Femur (tissue), 1 donor: Measurements from ENCODE around the gene HOXA11.

Experiments used
- DNase-seq: peaks from one replicate; pipeline ENCODE4 v3.0.0-alpha.2; 2017

The HOXA11 gene

DNA sequence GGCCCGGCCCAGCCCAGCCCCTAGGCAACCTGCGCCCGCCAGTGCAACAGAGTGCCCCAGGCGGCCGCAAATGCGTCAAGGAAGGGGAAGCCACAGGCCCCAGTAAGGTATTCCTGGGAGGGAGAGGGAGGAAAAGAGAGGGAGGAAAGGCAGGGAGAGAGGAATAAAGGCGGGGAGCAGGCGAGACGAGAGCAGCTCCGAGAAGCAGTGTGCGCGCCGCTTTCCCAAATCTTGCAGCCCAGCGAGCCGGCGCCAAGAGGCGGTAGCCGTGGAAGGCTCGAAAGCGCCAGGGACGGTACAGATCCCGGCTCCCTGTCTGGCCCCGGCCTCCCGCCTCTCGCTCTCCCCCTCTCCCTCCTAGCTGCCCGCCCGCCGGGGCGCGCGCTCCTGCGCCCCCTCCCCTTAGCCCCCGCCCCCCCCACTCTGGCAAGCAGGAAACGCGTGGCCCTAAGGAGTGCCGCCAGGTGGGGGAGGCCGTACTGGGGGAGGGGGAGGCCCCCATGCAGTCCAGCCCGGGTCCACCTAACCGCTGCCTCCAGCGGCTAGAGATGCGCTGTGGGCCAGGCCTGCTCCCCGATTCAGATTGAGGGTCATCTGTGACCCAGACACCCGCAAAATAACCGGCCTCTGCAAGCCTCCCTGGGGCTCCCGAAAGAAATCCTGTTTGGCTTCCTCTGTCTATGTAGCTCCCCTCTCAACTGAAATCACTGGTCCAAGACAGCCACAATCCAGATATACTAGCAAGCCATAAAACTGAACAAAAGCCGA is 15.2 kb downstream of the HOXA11 start:
- DNase-seq, result peak; percentile 73

GRCh38 chr7:27168265-27168947 is 16.6 kb downstream of the HOXA11 start:
- DNase-seq, result peak; percentile 83

DNA sequence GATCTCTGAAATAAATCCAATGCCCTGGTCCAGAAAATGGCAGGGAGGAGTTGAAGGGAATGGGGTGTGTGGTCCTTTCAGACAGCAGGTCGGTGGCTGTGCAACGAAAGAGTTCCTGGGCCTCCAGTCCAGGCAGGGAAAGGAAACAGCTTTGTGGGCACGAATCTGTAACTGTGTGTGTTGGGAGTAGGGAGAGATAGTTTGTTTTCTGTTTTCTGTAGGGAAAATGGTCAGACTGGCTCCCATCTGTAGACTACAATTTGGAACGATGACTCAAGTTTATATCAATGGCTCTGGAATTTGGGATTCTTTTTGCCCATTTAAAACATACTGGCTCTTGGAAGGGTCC is 17.1 kb downstream of the HOXA11 start:
- DNase-seq, result no peak

DNA sequence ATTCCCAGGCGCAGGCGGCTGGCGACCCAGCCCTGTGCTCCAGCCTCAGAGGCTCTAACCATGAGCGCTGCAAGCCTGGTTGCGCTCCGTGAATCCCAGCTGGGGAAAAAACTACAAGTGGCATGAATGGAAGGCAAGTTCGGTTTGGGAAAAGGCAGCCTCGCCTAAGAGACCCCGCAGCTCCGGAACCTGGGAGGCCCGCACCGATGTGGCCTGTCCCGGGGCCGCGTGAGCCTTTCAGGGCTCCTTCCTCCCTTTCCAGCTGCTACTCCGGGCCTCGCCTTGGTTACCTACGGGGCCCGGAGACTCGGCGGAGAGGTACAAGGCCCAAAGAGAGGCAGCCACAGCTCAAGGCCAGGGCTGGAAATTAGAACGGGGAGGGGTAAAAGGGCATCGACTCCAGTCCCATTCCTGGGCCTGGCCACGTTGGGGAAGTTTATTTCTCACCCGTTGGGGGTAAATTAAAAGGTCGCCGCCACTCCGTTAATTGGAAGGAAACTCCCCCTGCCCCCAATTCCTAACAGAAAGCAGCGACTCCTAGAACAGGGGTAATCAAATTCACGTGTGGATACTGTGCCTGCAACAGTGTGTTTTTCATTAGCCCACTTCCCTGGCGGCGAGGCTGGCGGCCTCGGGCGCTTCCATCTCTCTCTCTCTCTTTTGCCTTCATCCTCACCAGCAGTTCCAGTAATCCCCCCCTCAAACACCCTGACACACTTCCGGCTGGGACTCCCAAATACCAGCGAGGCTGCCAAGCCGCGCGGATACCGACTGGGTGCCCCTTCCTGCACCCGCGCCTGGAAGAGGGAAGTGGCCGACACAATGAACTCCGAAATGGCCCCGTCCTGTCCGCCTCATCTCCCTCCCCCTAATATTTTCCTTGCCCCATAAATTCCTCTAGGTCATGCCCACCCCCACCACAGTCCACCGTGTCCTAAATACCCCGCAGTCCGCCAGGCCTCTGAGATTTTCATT is 18.2 kb downstream of the HOXA11 start:
- no peak for DNase-seq

- DNase-seq, result peak; percentile 69
Observed at GRCh38 chr7:27165996-27166530, 19.0 kb downstream of the HOXA11 start.

GRCh38 chr7:27165089-27165995 is 19.7 kb downstream of the HOXA11 start, which contains the start of gene HOXA9:
Gene HOXA9 (minus strand): TSS chr7:27165537. CDS start chr7:27165457, 80 bp downstream.
- DNase-seq, result peak; percentile 93

- DNase-seq, result peak; percentile 73
Observed at GRCh38 chr7:27164367-27165088, 20.5 kb downstream of the HOXA11 start.

DNA sequence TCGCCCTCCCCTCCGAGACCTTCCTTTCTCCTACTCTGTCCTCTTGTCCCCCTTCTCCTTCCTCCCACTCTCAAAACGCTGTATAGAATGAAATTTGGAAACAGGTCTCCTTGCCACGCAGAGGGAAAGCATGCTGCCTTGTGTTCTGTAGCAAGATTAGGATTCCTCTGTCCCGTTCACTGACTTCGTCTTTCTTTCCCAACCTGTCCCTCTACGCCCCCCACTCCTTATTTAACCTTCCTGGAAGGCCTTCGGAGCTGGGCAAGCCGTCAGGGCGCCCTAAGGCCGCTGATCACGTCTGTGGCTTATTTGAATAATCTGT is 21.0 kb downstream of the HOXA11 start:
- DNase-seq, result no peak

- no peak for DNase-seq
Observed at GRCh38 chr7:27163288-27164044, 21.6 kb downstream of the HOXA11 start.

- no peak for DNase-seq
Observed at GRCh38 chr7:27162561-27163287, 22.3 kb downstream of the HOXA11 start.

- peak; percentile 55 for DNase-seq
Observed at GRCh38 chr7:27161721-27162560, 23.1 kb downstream of the HOXA11 start.

DNA sequence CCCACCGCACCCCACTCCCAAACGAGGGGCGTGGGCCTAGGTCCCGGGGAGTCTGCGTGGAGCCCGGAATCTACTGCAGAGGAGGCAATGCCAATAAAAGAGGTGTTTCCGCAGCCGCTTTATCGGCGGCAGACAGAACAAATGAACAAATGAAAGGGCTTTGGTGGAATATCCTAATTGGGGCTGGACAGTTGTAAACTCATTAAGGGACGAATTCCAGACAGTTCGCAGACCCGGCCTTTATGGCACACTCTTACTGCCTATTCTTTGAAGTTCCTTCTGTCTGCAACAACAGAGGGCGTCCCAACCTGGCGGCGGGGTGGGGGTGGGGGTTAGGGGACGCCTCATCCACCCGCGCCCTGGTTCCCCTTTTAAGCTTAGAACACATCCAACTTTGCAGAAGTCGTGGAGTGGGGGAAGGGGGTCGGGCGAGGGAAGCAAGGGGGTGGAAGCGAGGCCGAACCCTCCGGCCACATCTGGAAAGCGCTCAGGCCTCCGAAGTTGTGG is 23.8 kb downstream of the HOXA11 start:
- peak; percentile 71 for DNase-seq

DNA sequence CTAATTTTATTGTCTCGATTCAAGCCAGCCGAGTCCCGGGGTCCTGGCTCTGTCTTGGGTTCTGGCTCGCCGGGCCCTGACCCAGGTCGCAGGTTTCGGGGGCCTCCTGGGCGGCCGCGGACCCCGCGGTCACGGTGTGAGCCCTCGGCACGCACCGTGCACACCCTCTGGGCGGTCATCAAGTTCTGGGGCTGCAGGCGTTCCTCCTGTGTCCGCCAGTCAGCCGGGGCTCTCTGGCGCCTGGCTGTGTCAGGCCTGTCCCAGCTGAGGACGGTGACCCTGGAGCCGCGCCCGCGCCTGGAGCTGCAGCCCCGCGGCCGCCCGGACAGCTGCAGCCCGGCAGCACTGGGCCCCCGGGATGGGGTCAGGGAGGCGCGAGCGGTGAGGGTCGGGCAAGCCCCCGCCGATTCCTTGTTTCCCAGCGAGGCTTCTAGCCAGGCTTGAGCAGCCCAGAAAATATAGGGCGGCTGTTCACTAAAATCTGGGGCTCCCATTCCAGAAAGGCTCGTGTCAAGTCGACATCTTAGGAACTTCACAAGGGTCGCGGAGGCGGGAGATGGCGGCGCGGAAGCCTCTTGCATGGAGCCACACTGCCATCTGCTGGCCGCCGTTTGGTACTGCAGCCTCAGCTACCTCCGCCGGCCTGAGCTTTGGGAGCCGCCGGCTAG is 24.4 kb downstream of the HOXA11 start:
- DNase-seq, result peak; percentile 95

- peak; percentile 60 for DNase-seq
Observed at GRCh38 chr7:27160145-27160545, 24.9 kb downstream of the HOXA11 start.

DNA sequence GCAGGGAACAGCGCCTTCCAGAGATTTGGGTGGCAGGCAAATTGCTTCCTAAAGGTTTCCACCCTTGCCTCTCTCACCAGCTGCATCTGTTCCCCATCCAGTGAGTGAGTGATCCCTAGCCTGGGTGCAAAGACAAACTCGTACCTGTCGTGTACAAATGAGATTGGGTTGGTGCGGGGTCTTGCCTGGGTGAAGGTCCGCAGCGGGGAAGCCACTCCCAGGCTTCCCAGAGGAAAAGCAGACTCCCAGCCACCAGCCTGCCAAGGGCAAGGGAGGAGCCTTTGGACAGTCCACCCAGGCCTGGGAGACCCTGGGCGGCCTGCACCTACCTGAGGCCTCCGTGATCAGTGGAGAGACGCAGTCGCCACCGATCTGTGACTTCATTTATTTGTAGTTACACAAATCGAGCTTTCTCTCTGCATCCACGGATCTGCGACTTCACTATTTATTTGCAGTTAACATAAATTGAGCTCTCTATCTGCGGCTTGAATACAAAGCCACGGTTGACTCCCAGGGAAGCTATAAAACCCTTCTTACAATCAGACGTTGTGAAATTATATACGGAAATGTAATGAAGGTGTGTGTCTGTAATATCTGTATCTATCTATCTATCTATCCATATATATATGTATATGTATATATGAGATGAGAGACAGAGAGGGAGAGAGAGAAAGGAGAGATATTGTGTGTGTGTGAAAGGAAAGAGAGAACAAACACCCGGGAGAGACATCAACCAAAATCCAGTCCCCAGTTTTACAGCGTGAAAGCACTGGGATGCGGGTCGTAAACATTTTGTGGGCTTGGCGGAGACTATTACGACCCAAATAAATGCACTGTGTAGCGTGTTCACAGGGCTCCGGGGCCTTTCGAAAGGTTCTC is 25.5 kb downstream of the HOXA11 start:
- DNase-seq, result peak; percentile 17

DNA sequence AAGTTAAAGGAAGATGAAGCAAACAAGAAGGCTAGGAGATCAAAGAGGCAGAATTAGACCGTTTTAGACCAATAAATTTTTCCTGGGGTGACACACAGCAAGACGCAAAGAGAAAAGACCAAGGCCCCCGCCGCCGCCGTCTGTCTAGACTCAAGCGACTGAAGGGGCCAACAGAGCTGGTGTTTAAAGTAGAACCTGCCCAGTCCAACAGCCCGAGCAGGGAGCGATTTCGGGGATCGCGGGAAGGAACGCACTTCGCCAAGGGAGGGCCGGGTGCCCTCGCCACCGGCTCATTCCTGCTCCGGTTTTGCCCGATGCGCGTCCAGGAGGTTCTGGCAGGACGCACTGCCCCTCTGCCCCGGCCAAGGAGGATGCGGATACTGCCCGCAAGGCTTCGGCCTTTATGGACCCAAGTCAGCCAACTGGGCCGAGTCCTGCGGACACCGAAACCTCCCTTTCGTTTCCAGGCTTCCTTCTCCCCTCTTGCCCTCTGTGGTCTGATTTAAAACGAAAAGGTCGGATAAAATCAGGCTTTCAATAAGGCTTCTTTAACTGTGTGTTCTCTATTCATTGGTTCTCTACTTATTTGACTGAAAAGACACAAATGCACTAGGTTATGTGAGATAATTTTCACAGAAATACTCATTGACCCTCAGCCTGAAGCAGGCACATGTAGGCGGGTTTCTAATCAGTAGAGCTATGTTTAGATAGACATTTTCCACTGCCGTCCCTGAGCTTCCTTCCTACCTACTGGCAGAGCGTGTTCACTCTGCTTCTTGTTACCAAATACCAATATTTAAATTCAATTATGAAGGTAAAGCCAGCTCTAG is 26.4 kb downstream of the HOXA11 start:
- peak; percentile 23 for DNase-seq
